H9 (cell line): Measurements from ENCODE around the gene NFYC. TPM values are rescaled to one million over a fixed set of nuclear protein-coding genes. Genes with fewer than 3 reads are reported as not detected.

Experiments
- DNase-seq: peaks from one replicate; pipeline ENCODE4 v3.0.0-alpha.2; 2017
- H2AFZ ChIP-seq: one replicate; pipeline ENCODE4 v1.6.1; 2013; ENCODE audit warnings: mild to moderate bottlenecking, low read length, control low read depth, moderate library complexity
- H2AK5ac ChIP-seq: 2 replicates; pipeline ENCODE4 v1.6.1; 2013; ENCODE audit warnings: low read length, control low read depth, mixed read lengths; ENCODE audit not compliant: insufficient read length
- H2BK120ac ChIP-seq: one replicate; pipeline ENCODE4 v1.6.1; 2013; ENCODE audit warnings: low read depth, mild to moderate bottlenecking, low read length, control low read depth, inconsistent platforms; ENCODE audit not compliant: poor library complexity, severe bottlenecking
- H2BK12ac ChIP-seq: 2 replicates; pipeline ENCODE4 v1.6.1; 2013; ENCODE audit warnings: low read length, control low read depth, mixed read lengths, low read depth; ENCODE audit not compliant: insufficient read length
- H2BK15ac ChIP-seq: 2 replicates; pipeline ENCODE4 v1.6.1; 2013; ENCODE audit warnings: low read depth, low read length, control low read depth
- H2BK20ac ChIP-seq: one replicate; pipeline ENCODE4 v1.6.1; 2013; ENCODE audit warnings: low read depth, mild to moderate bottlenecking, low read length, control low read depth, inconsistent platforms; ENCODE audit not compliant: poor library complexity, severe bottlenecking
- H2BK5ac ChIP-seq: 2 replicates; pipeline ENCODE4 v1.6.1; 2013; ENCODE audit warnings: low read length, control low read depth, mixed read lengths; ENCODE audit not compliant: insufficient read length
- H3K14ac ChIP-seq: 2 replicates; pipeline ENCODE4 v1.6.1; 2013; ENCODE audit warnings: low read length, control low read depth; ENCODE audit not compliant: insufficient read depth
- H3K18ac ChIP-seq: 2 replicates; pipeline ENCODE4 v1.6.1; 2013; ENCODE audit warnings: low read depth, mild to moderate bottlenecking, mixed read lengths, low read length, control low read depth; ENCODE audit not compliant: insufficient read length
- H3K23ac ChIP-seq: 2 replicates; pipeline ENCODE4 v1.6.1; 2013; ENCODE audit warnings: low read length, control low read depth, mixed read lengths, low read depth; ENCODE audit not compliant: insufficient read length
- H3K23me2 ChIP-seq: 2 replicates; pipeline ENCODE4 v1.6.1; 2013; ENCODE audit warnings: low read depth, mild to moderate bottlenecking, mixed read lengths, low read length, control low read depth; ENCODE audit not compliant: insufficient read length, poor library complexity, severe bottlenecking
- H3K27ac ChIP-seq: 2 replicates; pipeline ENCODE4 v1.5.1; 2013; ENCODE audit warnings: low read length, control low read depth, mixed read lengths, low read depth; ENCODE audit not compliant: insufficient read length
- H3K27me3 ChIP-seq: 2 replicates; pipeline ENCODE4 v1.6.1; 2013; ENCODE audit warnings: low read length, control low read depth, inconsistent platforms; ENCODE audit not compliant: insufficient read depth
- H3K4ac ChIP-seq: 2 replicates; pipeline ENCODE4 v1.6.1; 2013; ENCODE audit warnings: low read depth, mild to moderate bottlenecking, control low read depth, inconsistent platforms, low read length, moderate library complexity
- H3K4me1 ChIP-seq: 2 replicates; pipeline ENCODE4 v1.6.1; 2013; ENCODE audit warnings: low read length, control low read depth, inconsistent platforms; ENCODE audit not compliant: insufficient read depth
- H3K4me2 ChIP-seq: 2 replicates; pipeline ENCODE4 v1.6.1; 2013; ENCODE audit warnings: low read length, control low read depth, mixed read lengths; ENCODE audit not compliant: insufficient read length, insufficient read depth
- H3K56ac ChIP-seq: 2 replicates; pipeline ENCODE4 v1.6.1; 2013; ENCODE audit warnings: low read depth, mild to moderate bottlenecking, mixed read lengths, low read length, control low read depth; ENCODE audit not compliant: insufficient read length
- H3K79me1 ChIP-seq: 2 replicates; pipeline ENCODE4 v1.6.1; 2013; ENCODE audit warnings: low read depth, mild to moderate bottlenecking, moderate library complexity, low read length, control low read depth, inconsistent platforms; ENCODE audit not compliant: insufficient read depth, poor library complexity, severe bottlenecking
- H3K79me2 ChIP-seq: 2 replicates; pipeline ENCODE4 v1.6.1; 2013; ENCODE audit warnings: low read length, control low read depth, inconsistent platforms; ENCODE audit not compliant: insufficient read depth
- H3K9ac ChIP-seq: 2 replicates; pipeline ENCODE4 v1.6.1; 2013; ENCODE audit warnings: low read length, control low read depth, mixed read lengths; ENCODE audit not compliant: insufficient read length; ENCODE audit errors: extremely low read depth
- H3K9me3 ChIP-seq: one replicate; pipeline ENCODE4 v1.6.1; 2013; ENCODE audit warnings: low read depth, low read length, inconsistent platforms; ENCODE audit not compliant: control insufficient read depth
- H3T11ph ChIP-seq: one replicate; pipeline ENCODE4 v1.6.1; 2013; ENCODE audit warnings: mild to moderate bottlenecking, low read length, control low read depth, inconsistent platforms
- H4K20me1 ChIP-seq: one replicate; pipeline ENCODE4 v1.6.1; 2013; ENCODE audit not compliant: control insufficient read depth, insufficient read length, insufficient read depth
- H4K5ac ChIP-seq: 2 replicates; pipeline ENCODE4 v1.6.1; 2013; ENCODE audit warnings: low read depth, mild to moderate bottlenecking, mixed read lengths, low read length, control low read depth; ENCODE audit not compliant: insufficient read length
- H4K8ac ChIP-seq: replicated peaks from 2 replicates; pipeline ENCODE4 v1.6.1; 2013; ENCODE audit warnings: low read length, control low read depth, mixed read lengths, low read depth; ENCODE audit not compliant: insufficient read length
- H4K91ac ChIP-seq: 2 replicates; pipeline ENCODE4 v1.6.1; 2013; ENCODE audit warnings: low read depth, mild to moderate bottlenecking, moderate library complexity, mixed read lengths, low read length, control low read depth; ENCODE audit not compliant: insufficient read length
- H3K27ac Mint-ChIP-seq, 3 experiments: 2 replicates in 2 of 3; 3 replicates in 1 of 3; pipeline ENCODE4 v1.8.0; 2020 to 2021; ENCODE audit warnings: mixed read lengths in 3 of 3, mild to moderate bottlenecking in 1 of 3, moderate library complexity in 1 of 3
- H3K27me3 Mint-ChIP-seq: 2 replicates; pipeline ENCODE4 v1.8.0; 2021; ENCODE audit warnings: low read depth, mild to moderate bottlenecking, moderate library complexity, mixed read lengths
- H3K36me3 Mint-ChIP-seq, 3 experiments: 2 replicates in 2 of 3; 3 replicates in 1 of 3; pipeline ENCODE4 v1.8.0; 2020 to 2021; ENCODE audit warnings: low read depth in 3 of 3, mixed read lengths in 3 of 3; ENCODE audit not compliant: insufficient read depth in 1 of 3
- H3K4me1 Mint-ChIP-seq, 2 experiments: 2 replicates each; pipeline ENCODE4 v1.8.0; 2020; ENCODE audit warnings: mixed read lengths in 2 of 2
- H3K4me3 Mint-ChIP-seq, 2 experiments: 2 replicates in 1 of 2; 3 replicates in 1 of 2; pipeline ENCODE4 v1.8.0; 2020 to 2021; ENCODE audit warnings: mild to moderate bottlenecking in 2 of 2, mixed read lengths in 2 of 2, moderate library complexity in 1 of 2
- H3K9me3 Mint-ChIP-seq, 2 experiments: 2 replicates in 1 of 2; 3 replicates in 1 of 2; pipeline ENCODE4 v1.8.0; 2020; ENCODE audit warnings: mild to moderate bottlenecking in 2 of 2, mixed read lengths in 2 of 2, moderate library complexity in 1 of 2
- CTCF ChIP-seq: fragments of 200-600 bp; sonication (generic); conservative IDR thresholded peaks from 3 replicates; pipeline ENCODE4 v1.8.0; 2021; ENCODE audit warnings: antibody characterized with exemption, mild to moderate bottlenecking
- WGBS: extraction: QIAGEN DNeasy Blood & Tissue Kit; methylation state at CpG from one replicate; pipeline ENCODE4 v1.1.7; 2013; ENCODE audit warnings: missing lambda C conversion rate, low lambda C conversion rate, mixed read lengths; ENCODE audit not compliant: insufficient read length; ENCODE audit errors: extremely low coverage; 5-methylcytosine and 5-hydroxymethylcytosine counted together
- total RNA-seq: library from RNA; stranded (reverse); gene quantifications from 2 replicates; pipeline ENCODE4 v1.2.1, GENCODE V29; 2021

Gene NFYC
- total RNA-seq, 1 experiment from 2014 or later: 54.7 TPM

- Histone ChIP-seq H3K4me2 (no peak overlapping the region), H4K91ac (no peak overlapping the region), H3K18ac (no peak overlapping the region), H3K4me1 (peaks cover 5% of the 10 kb centered on the region; the same call in 1 of the 2 replicates), H3K14ac (no peak overlapping the region), H3T11ph (no peak overlapping the region), H4K20me1 (no peaks in the 10 kb centered on the region), H2AK5ac (no peak overlapping the region), H3K27ac (no peak overlapping the region), H4K8ac (no peak overlapping the region), H3K27me3 (no peaks in the 10 kb centered on the region), H2BK15ac (no peak overlapping the region), H3K79me1 (no peaks in the 10 kb centered on the region), H2BK20ac (no peak overlapping the region), H3K9ac (no peak overlapping the region), H3K9me3 (no peaks in the 10 kb centered on the region), H2AFZ (no peak overlapping the region), H2BK12ac (no peak overlapping the region), H2BK5ac (no peak overlapping the region), H3K56ac (no peak overlapping the region), H3K4ac (no peak overlapping the region), H4K5ac (no peak overlapping the region), H2BK120ac (no peak overlapping the region), H3K23ac (no peak overlapping the region), H3K79me2 (no peaks in the 10 kb centered on the region), H3K23me2 (no peaks in the 10 kb centered on the region)
- no CpG with 5 or more reads among the region's 5 CpGs for WGBS
- H3K27me3 Mint-ChIP-seq: peaks cover 2% of the 10 kb centered on the region; the same call in 1 of the 2 replicates
- no peaks in the 10 kb centered on the region for H3K36me3 Mint-ChIP-seq
- no peaks in the 10 kb centered on the region for H3K9me3 Mint-ChIP-seq
- H3K4me3 Mint-ChIP-seq: no peak overlapping the region; a peak in 1 of 5 replicates
- DNase-seq: no peak
- TF ChIP-seq CTCF: no peak
- H3K27ac Mint-ChIP-seq: no peak overlapping the region
- peaks cover 20 to 39% of the 10 kb centered on the region in 2 experiments for H3K4me1 Mint-ChIP-seq
Measured at GRCh38 chr1:40661678-40662077, 29.8 kb upstream of the NFYC start.
